GM21526 (cell line): ENCODE results near the gene SLC9C1.

Source experiments
- ATAC-seq: cut with Tn5 transposase; IDR thresholded peaks from one replicate; pipeline ENCODE4 v1.9.1; 2021; ENCODE audit warnings: moderate library complexity; ENCODE audit not compliant: unreplicated experiment, low FRiP score

The SLC9C1 gene

DNA sequence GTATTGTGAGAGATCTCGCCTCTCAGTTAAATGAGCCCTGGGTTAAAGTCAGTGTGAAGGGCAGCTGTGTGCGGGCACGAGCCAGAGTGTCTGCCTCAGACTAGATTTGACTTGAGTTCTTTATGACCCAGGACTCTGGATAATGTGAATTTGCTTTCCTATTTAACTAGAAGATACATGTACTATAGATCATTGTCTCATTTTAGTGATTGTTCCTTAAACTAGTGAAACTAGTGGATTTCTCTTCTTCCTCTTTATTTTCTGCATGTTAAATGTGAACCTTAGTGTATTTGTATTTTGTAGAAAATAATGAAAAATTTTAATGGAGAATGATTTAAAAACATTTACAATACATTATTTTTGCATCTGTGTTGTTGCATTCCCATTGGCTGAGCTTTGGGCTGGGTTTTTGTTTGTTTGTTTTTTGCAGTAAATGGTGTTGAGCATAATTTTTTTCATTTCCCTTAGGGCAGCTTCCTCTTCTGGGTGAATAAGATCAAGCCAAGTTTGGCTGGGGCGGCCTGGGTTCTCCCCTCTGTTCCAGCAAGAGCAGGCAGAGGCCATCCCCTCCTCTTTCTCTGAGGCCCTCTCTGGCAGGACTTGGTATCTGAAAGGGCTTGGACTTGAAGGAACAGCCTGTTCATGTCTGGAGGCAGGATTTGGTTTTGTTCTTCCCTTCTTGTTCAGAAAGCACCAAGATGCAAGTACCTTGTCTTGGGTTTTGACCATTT lies 176.0 kb downstream of the SLC9C1 start:
- no peak for ATAC-seq

DNA sequence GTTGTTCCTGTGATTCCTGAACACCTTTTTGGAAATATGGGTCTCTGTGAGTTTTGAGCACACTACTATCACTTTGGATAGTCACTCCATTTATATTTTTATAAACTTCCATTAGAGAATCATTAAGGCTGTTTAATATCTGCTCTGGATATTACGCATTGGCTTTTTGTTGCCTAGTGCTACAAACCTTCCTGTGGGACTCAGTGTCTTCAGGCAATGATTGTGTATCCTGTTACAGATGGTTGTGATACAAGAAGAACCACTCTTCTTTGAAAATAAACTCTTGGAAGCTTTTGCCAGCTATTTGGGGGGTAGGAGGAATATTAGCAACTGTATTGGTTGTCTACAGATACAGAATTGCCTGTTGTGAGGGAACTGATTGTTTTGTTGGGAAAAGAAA lies 176.6 kb downstream of the SLC9C1 start:
- ATAC-seq: no peak

GRCh38 chr3:112116748-112117186 lies 177.2 kb downstream of the SLC9C1 start:
- no peak for ATAC-seq

DNA sequence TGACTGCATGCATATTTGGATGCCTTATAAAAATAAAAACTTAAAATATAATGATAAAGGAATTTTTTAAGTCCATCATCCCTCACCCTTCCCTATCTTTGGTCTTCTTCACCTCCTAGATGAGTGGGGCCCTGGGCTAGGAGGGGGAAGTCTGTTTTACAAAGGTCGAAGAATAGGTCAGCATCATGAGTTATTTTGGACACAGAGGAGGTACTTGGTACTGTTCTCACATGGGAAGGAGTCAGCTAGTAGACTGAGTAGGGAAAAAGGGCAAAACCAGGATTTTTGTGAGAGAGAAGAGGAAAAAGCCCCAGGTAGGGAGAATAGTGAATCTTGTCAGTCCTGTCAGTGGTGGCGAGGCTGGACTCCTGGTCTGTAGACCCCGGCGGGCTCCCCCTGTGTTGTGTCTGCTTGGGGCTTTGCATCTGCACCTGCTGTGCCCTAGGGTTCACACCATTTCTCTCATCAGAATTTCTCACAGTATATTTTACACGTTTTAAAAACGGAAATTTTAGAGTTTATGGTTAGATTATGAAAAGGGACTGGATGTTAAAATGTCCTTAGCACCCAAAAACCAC lies 178.1 kb downstream of the SLC9C1 start:
- no peak for ATAC-seq

DNA sequence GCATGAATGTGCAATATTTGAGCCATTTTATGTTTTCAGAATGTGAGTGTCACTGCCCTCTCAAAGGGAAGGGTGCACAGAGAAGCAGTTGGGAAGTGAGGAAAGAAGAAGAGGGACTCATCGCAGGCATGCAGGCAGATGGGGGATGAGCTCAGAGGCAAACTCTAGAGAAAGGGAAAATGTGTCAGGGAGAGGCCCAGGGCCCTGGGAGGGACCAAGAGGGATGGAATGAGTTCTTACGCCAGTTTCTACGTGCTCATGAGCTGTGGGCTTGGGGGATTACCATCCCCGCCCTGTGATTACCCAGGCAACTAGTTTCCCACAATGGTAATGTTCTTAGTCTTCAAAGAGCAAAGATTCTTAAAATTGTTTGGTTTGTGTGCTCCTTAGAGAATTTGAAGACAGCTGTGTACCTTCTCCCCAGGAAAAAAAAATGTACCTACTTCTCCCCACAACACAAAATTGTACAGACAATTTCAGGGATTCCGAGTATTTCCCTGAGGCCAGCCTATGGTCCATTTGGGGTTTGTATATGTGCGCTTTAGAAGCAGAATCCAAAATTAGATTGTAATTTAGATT lies 178.8 kb downstream of the SLC9C1 start:
- peak; percentile 30 for ATAC-seq

GRCh38 chr3:112114576-112115160 lies 179.3 kb downstream of the SLC9C1 start:
- no peak for ATAC-seq

- peak; percentile 62 for ATAC-seq
Observed at GRCh38 chr3:112111785-112112402, 182.1 kb downstream of the SLC9C1 start.

DNA sequence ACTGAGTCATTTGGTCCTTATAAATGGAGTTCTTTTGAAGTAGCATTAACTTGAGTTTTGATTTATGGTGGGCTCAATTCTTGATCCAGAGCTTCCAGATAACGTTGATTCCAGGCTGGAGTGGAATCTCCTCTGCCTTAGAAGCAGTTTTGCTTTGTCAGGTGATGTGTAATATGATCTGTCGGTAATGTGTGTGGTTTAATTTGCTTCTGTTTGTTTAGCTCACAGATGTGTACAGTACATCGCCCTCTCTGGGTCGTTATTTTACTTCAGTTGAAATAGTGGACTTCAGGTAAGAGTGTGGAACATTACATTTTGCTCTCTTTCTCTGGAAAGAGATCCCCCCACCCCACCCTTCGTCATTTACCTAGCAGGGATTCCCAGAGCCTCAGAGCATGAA lies 184.7 kb downstream of the SLC9C1 start:
- ATAC-seq: no peak

GRCh38 chr3:112104774-112105173 lies 189.2 kb downstream of the SLC9C1 start:
- ATAC-seq: no peak

DNA sequence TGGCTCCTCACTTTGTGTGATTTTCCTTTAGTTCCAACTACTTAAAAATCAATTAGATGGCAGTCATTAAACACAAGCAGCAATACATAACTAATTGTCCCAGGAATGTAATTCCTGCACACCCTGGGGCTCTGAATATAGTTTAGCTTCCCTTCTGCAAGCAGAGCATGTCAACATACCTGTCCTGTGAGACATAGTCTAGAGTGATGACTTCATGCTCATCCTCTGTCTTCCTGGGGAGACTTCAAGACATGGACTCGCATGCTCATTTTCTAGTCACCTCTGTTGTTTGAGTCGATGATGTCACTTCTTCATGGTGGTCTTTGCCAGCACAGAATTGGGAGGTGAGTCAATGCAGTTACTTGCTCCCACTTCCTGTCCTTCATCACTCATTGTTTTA lies 192.1 kb downstream of the SLC9C1 start:
- ATAC-seq: no peak

DNA sequence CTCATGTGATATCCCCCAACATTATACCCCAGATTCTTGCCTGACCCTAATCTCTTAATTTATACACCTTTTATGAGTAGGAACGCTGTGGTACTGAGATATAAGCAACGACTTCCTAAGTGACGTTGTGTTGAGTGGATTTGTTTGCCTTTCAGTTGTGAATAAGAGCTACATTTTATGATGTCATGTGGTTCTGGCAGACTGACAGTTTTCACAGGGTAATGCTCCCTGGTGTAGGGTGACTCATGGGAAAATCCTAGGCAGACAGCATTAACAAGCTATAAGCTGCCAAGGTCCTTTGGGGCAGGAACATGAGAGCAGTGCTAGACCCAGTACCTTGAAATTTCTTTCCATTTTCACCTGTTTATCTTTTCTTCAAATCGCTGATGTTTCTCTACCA lies 196.6 kb downstream of the SLC9C1 start:
- no peak for ATAC-seq

DNA sequence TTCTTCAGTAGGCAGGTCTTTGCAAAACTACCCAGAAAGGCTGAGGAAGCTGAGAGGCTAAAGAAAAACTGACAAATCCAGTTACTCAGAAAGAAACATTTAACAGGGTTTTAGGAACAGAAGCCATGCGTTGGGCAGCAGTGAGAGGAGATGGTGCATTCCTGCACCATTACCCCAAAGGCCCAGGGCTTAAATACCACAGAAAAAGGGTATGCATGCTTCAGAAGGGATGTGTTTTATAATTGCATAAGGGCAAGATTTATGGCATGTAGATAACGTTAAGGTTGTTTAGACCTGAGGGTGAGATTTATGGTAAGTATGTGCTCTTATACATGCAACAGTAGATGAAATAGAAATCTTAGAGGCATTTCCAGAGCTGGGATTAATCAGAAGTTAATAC lies 197.8 kb downstream of the SLC9C1 start:
- no peak for ATAC-seq

DNA sequence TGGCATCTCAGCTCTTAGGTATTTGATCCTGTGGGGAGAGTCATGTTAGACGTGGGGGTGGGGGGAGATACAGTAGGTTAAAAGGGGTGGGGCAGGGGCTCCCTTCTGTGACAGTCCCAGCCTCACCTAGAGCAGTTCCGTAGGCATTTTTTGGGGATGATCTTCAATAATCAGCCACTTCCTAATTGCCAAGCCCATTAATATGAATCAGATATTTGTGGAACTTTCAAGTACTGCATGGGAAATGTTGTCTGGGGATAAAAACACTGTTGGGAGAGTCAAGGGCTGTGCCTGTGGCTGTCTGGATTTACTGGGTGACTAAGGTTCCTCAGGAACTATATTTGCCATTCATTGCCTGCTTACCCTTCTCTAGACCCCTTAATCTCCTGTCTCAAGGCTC lies 198.3 kb downstream of the SLC9C1 start:
- ATAC-seq: no peak

GRCh38 chr3:112093180-112093522 lies 200.9 kb downstream of the SLC9C1 start:
- ATAC-seq: no peak

DNA sequence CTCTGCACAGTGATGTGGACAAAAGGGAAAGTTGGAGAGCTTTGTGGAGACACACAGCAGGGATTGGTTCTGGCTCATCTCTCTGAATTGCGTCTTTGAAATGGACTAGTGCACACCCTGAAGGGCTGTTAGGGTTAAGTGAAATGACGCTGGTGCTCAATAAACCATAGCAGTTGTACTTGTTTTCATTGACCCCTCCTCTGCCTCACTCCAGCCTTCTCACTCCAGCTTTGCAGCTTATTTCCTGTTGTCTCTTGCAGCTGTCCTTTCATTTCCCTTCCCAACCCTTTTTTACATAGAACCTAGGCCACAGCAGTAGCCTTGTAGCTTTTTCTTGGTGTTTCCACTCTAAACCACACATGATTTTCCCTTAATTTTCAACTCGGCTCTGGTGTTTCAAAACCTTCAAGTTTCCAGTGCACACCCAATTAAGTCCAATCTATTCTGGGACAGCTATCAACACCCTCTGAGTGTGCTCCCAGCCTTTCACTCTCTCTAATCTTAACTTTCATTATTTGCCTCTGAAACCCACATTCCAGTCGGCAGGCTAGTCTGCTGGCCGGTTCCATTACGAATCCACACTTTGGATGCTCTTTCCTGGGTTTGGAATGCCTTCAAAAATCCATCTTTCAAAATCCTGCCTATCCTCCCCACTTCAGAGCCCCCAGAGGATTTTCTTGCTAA lies 201.4 kb downstream of the SLC9C1 start:
- ATAC-seq: no peak

- no peak for ATAC-seq
Observed at GRCh38 chr3:112090887-112091586, 203.0 kb downstream of the SLC9C1 start.
